Kidney (tissue), 14 donors: ENCODE data around the gene RAB33A. TPM values are rescaled to one million over a fixed set of nuclear protein-coding genes. Genes with fewer than 3 reads are reported as not detected.
A peak's percentile ranks its signal among the peaks of the same experiment; 100 is the strongest.

Source experiments
- DNase-seq, 5 donors: peaks; one replicate each; pipeline ENCODE4 v3.0.0-alpha.2; 2013 to 2020
- FAIRE-seq: peaks from 2 replicates; lab custom pipeline; 2012; peaks lifted over from hg19 to GRCh38; lab: Jason Lieb, UNC
- H3K27ac ChIP-seq, 2 donors: one replicate each; pipeline ENCODE4 v1.7.0; 2013; ENCODE audit warnings: low read depth in 2 of 2, low read length in 2 of 2, inconsistent platforms in 1 of 2
- H3K27me3 ChIP-seq: one replicate; pipeline ENCODE4 v1.7.1; 2013; ENCODE audit warnings: low read length, inconsistent platforms; ENCODE audit not compliant: control insufficient read depth, insufficient read depth
- H3K36me3 ChIP-seq, 3 donors: one replicate each; pipeline versions ENCODE4 v1.7.0 to v1.7.1; 2013; ENCODE audit warnings: low read length in 3 of 3, control low read depth in 1 of 3, inconsistent platforms in 1 of 3; ENCODE audit not compliant: insufficient read depth in 3 of 3, control insufficient read depth in 2 of 3
- H3K4me1 ChIP-seq, 3 donors: one replicate each; pipeline versions ENCODE4 v1.7.0 to v1.7.1; 2013; ENCODE audit warnings: low read length in 3 of 3, inconsistent platforms in 1 of 3, low read depth in 1 of 3; ENCODE audit not compliant: control insufficient read depth in 2 of 3, insufficient read depth in 2 of 3
- H3K4me3 ChIP-seq, 3 donors: one replicate each; pipeline versions ENCODE4 v1.7.0 to v1.8.1; 2013; ENCODE audit warnings: low read length in 3 of 3, control low read depth in 1 of 3, inconsistent platforms in 1 of 3
- H3K9ac ChIP-seq, 3 donors: one replicate each; pipeline versions ENCODE4 v1.7.0 to v1.7.1; 2013; ENCODE audit warnings: low read length in 3 of 3, control low read depth in 1 of 3, inconsistent platforms in 1 of 3
- H3K9me3 ChIP-seq, 3 donors: one replicate each; pipeline versions ENCODE4 v1.7.0 to v1.7.1; 2013; ENCODE audit warnings: low read length in 3 of 3, control low read depth in 1 of 3, inconsistent platforms in 1 of 3; ENCODE audit not compliant: control insufficient read depth in 2 of 3, insufficient read depth in 1 of 3
- intact Hi-C: fragments of 100-400 bp; cut with DNase I; formaldehyde crosslinking; loops from one replicate; pipeline ENCODE4 v1.11.1; 2022
- polyA plus RNA-seq: library from polyadenylated mRNA; stranded (reverse); fragments of 350-450 nt; fragmentation: Illumina TruSeq; extraction: RNeasy Lipid Tissue Mini Kit (QIAGEN cat#74804); gene quantifications from one replicate; pipeline ENCODE4 v1.2.3, GENCODE V29; 2014; ENCODE audit warnings: low read depth, low replicate concordance; ENCODE audit not compliant: insufficient read depth
- total RNA-seq: library from RNA; stranded (reverse); fragmentation: NEBNext Ultra II Directional; extraction: Animal tissue kit (Norgen Biotek cat#: 25700); gene quantifications from one replicate; pipeline ENCODE4 v1.2.1, GENCODE V29; 2021
- TF ChIP-seq, protein P1 (sequence below): IDR thresholded peaks from 3 replicates; pipeline ENCODE4 v1.5.1; 2012; ENCODE audit warnings: mild to moderate bottlenecking, moderate library complexity, borderline replicate concordance; ENCODE audit not compliant: insufficient read depth; ENCODE audit errors: extremely low read depth
- donor health status: control.
- donor health status: control.
- donor health status: control.
- donor health status: control.
- donor health status: control.
- donor health status: DM: yes; HTN: yes; CAD: no.
- donor health status: Normal renal cell carcinoma (clear cell type).

RAB33A gene
- total and polyA plus RNA-seq, 2 donors from 2014 or later: 2.9 TPM; not detected in 1

DNA sequence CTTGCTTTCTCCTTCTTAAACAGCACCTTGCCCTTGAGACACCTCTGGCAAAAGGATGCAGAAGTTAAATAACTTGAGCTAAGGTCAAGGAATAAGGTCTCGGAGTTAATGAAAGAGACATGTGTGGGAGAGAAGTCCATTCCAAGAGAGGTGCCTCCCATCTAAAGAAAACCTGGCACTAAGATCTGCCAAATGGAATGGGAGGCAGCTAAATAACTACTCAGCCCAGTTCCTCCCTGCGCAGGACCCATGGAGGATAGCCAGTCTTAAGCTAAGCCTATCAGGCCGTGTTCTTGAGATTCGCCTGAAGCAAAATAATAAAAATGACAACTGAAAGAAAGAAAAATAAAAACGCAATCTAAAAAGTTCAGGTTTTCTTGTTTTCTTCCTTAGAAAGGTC is 40.8 kb upstream of the RAB33A start:
- Histone ChIP-seq H3K4me3 (no peak overlapping the region), H3K9ac (no peak overlapping the region), H3K27ac (no peak overlapping the region), H3K9me3 (no peaks in the 10 kb centered on the region), H3K4me1 (no peaks in the 10 kb centered on the region), H3K36me3 (peaks cover 0 to 28% (median 7%) of the 10 kb centered on the region in 3 donors), H3K27me3 (no peaks in the 10 kb centered on the region)
- DNase-seq (no peak), FAIRE-seq (no peak)
- intact Hi-C loops: no loop called here
- TF ChIP-seq, protein P1, sequence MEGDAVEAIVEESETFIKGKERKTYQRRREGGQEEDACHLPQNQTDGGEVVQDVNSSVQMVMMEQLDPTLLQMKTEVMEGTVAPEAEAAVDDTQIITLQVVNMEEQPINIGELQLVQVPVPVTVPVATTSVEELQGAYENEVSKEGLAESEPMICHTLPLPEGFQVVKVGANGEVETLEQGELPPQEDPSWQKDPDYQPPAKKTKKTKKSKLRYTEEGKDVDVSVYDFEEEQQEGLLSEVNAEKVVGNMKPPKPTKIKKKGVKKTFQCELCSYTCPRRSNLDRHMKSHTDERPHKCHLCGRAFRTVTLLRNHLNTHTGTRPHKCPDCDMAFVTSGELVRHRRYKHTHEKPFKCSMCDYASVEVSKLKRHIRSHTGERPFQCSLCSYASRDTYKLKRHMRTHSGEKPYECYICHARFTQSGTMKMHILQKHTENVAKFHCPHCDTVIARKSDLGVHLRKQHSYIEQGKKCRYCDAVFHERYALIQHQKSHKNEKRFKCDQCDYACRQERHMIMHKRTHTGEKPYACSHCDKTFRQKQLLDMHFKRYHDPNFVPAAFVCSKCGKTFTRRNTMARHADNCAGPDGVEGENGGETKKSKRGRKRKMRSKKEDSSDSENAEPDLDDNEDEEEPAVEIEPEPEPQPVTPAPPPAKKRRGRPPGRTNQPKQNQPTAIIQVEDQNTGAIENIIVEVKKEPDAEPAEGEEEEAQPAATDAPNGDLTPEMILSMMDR: no peak

- Histone ChIP-seq H3K36me3 (peaks cover 0 to 11% (median 10%) of the 10 kb centered on the region in 3 donors), H3K4me3 (no peak overlapping the region), H3K9ac (no peak overlapping the region), H3K4me1 (no peaks in the 10 kb centered on the region), H3K27me3 (no peaks in the 10 kb centered on the region), H3K9me3 (no peaks in the 10 kb centered on the region), H3K27ac (no peak overlapping the region)
- DNase-seq (no peak), FAIRE-seq (no peak)
- TF ChIP-seq, protein P1: no peak
- intact Hi-C loops: no loop called here
These were observed 35.3 kb upstream of the RAB33A start for GRCh38 chrX:130136496-130136895.

GRCh38 chrX:130136961-130137360 is 34.8 kb upstream of the RAB33A start:
- DNase-seq (peak in 2 of 5 donors; percentile 7 to 8), FAIRE-seq (no peak)
- no peak overlapping the region for H3K9ac ChIP-seq
- H3K36me3 ChIP-seq: peaks cover 0 to 14% (median 10%) of the 10 kb centered on the region in 3 donors
- no peaks in the 10 kb centered on the region for H3K9me3 ChIP-seq
- H3K27ac ChIP-seq: no peak overlapping the region
- TF ChIP-seq, protein P1: no peak
- intact Hi-C loops: no loop called here
- H3K4me3 ChIP-seq: no peak overlapping the region
- no peaks in the 10 kb centered on the region for H3K4me1 ChIP-seq
- no peaks in the 10 kb centered on the region for H3K27me3 ChIP-seq
